HEK293 (cell line): ENCODE results near the gene MGMT.

Experiments
- CTCF ChIP-seq: fragments of 450-650 bp; formaldehyde crosslinking; IDR thresholded peaks from 2 replicates; pipeline ENCODE4 v1.5.1; 2016; ENCODE audit warnings: missing biosample characterization, missing genetic modification characterization
- KLF7 ChIP-seq: fragments of 450-650 bp; formaldehyde crosslinking; IDR thresholded peaks from 2 replicates; pipeline ENCODE4 v1.5.1; 2016; ENCODE audit warnings: missing biosample characterization, missing genetic modification characterization, borderline replicate concordance
- ZNF121 ChIP-seq: fragments of 450-650 bp; formaldehyde crosslinking; IDR thresholded peaks from 2 replicates; pipeline ENCODE4 v1.5.1; 2016; ENCODE audit warnings: missing biosample characterization, missing genetic modification characterization

GRCh38 chr10:129465796-129466702 is 992 bp upstream of the MGMT start:
- no peak for TF ChIP-seq ZNF121 (tag by site-specific recombination)
- no peak for TF ChIP-seq CTCF (tag by site-specific recombination)
- no peak for TF ChIP-seq KLF7 (tag by site-specific recombination)
